HG03196 (cell line): ENCODE data around the gene UNC5A.

Source experiments
- ATAC-seq: cut with Tn5 transposase; IDR thresholded peaks from one replicate; pipeline ENCODE4 v1.9.1; 2021; ENCODE audit not compliant: unreplicated experiment

UNC5A gene

DNA sequence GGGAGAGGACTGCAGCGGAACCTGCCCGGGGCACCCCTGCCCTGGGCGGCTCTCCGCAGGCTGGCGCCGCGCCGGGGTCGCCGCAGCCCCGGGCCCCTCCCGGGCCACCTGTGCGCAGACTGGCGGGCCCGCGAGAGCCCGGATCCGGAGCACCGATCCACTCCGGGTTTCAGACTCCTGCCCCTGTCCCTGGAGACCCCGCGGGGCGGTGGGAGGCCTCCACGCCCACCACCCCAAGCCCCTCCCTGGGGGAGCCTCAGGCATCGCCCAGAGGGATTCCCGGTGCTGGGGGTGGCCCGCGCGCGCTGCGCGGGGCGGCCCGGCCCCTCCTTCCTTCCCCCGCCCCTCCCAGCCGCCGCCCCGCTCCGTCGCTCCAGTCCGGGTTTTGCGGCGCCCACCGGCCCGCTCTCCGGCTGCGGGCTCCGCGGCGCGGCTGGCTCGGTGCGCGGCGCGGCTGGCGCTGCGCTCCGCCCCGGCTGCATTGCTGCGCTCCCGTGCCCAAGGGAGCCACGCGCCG lies at the start of gene UNC5A:
TSS of gene UNC5A (plus strand) at position 479 of the 517 bp plus-strand sequence. CDS start 192 bp downstream, outside the sequence.
- no peak for ATAC-seq

DNA sequence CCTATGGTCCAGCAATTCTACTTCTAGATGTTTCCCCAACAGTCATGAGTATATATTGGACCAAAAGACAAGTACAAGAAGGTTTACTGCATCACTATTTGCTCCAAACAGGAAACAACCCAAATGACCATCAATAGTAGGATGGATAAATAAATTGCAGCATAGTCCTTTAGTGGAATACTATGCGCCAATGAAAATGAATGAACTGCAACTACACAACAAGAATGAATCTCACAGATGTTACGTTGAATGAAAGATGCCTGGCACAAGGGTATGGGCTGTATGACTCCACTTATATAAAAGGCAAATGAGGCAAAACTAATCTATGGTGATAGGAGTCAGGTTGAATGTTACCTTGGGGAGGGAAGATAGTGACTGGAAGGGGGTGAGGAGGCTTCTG lies 48.6 kb upstream of the UNC5A start:
- ATAC-seq: no peak

DNA sequence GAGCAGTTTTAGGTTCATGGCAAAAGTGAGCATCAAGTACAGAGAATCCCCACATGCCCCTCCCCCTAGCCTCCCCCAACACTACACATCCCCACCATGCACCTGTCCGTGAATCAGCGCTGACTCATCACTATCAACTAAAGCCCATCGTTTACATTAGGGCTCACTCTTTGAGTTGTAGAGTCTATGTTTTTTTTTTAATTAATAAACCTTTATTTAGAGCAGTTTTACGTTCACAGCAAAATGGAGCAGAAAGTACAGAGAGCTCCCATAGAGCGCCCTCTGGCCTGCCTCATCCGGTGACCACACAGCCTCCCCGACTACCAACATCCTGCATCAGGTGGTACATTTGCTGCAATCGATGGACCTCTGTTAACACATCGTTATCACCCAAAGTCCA lies 47.9 kb upstream of the UNC5A start:
- ATAC-seq: no peak

DNA sequence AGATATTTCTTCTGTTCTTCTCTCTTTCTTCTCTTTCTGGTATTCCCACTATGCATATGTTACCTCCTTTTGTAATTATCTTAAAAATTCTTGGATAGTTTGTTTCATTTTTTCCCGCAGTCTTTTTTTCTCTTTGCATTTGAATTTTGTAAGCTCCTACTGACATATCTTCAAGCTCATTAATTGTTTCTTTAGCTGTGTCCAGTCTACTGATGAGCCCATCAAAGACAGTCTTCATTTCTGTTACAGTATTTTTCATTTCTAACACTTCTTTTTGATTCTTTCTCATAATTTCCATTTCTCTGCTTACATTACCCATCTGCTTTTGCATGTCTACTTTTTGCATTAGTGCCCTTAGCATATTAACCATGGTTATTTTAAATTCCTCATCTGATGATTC lies 44.7 kb upstream of the UNC5A start:
- no peak for ATAC-seq

DNA sequence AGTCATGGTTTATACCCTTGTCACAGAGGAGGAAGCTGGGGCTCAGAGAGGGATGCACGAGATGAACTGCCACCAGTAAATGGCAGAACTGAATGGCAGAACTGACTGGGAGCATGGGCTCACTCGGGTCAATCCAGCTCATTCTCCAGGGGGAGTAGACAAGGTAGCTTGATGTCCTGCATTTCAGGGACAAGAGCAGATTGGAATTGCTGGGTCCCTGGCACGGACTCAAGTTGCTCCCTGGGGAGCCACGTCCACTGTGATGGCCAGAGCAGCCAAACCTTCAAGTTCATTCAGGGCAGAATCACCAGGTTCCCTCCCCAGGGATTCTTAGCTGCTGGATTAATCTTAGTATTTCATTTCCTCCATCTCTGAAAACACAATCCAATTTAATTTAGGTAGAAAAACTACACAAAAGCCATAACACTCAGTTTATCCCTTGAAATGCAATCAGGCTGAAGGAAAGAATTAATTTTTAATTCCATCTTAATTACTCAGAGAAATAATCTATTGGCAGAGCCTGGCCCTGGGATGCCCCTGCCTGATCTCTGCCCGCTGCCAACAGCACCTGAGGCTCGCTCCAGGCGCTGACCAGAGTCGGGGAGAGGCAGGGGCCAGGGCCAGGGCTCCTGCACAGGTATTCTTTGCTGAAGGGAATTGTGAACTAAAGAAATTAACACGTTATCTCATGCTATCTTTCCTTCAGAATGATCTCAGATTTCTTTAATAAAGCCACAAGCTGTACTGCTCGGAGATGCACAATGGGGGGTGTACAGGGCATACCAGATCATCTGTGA lies 42.0 kb upstream of the UNC5A start:
- no peak for ATAC-seq

DNA sequence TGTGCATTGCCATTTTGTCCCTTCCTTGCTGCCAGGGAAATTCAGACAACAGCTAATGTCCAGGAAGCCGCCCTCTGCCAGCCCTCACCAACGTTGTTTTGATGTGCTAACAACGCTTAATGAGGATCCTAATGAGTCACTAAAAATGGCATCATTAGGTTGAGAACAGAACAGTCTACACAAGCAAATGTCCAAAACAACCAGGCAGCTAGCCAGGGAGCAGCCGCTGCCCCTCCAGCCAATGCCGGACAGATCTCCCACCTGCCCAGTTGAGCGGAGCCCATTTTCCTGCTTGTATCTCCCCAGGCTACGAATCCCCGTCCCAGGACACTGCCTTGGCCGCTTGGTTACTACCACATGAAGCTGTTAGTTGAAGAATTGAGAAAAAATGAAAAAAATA lies 40.4 kb upstream of the UNC5A start:
- no peak for ATAC-seq

DNA sequence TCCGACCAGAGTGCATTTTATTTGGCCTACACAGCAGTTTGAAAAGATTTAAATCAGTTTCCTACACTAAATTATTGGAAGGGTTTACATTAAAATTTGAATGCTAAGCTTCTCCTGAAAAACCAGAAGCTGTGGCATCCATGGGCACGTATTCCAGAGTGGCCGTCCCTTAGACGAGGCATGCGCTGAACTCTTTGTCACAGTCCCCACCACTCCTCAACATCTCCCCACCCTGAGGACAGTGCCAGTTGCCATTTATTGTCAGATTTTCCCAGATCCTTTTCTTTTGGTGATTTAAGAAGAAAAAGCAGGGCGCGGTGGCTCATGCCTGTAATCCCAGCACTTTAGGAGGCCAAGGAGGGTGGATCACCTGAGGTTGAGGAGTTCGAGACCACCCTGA lies 39.9 kb upstream of the UNC5A start:
- ATAC-seq: no peak

DNA sequence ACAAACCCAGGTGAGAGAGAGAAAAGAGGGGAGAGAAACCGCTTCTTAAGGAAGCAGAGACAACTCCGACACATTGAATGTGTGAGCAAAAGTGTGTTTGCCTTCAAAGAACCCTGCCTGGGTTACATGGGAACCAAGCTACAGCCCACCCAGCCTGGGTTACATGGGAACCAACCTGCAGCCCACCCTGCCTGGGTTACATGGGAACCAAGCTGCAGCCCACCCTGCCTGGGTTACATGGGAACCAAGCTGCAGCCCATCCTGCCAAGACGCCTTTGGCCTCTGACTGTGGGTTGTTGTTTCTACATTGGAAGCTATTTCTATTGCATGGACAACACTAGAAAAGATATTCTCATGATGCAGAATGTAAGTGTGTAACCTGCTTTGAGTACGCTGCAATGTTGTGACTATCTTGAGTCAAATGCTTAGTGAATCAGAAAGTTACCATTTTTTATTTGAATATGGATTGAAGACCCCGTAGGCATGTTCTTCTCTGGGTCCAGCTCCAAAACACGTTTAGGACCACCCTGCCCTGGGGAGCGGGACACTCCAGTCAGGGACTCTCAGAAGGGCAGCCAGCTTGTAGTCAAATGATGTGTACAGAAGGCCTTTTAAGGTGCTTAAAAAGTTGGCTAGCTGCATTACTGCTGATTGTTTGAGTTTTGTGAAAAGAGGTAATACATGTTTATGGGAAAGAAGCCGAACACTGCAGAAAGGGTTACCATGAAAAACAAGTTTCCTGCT lies 39.1 kb upstream of the UNC5A start:
- ATAC-seq: no peak

DNA sequence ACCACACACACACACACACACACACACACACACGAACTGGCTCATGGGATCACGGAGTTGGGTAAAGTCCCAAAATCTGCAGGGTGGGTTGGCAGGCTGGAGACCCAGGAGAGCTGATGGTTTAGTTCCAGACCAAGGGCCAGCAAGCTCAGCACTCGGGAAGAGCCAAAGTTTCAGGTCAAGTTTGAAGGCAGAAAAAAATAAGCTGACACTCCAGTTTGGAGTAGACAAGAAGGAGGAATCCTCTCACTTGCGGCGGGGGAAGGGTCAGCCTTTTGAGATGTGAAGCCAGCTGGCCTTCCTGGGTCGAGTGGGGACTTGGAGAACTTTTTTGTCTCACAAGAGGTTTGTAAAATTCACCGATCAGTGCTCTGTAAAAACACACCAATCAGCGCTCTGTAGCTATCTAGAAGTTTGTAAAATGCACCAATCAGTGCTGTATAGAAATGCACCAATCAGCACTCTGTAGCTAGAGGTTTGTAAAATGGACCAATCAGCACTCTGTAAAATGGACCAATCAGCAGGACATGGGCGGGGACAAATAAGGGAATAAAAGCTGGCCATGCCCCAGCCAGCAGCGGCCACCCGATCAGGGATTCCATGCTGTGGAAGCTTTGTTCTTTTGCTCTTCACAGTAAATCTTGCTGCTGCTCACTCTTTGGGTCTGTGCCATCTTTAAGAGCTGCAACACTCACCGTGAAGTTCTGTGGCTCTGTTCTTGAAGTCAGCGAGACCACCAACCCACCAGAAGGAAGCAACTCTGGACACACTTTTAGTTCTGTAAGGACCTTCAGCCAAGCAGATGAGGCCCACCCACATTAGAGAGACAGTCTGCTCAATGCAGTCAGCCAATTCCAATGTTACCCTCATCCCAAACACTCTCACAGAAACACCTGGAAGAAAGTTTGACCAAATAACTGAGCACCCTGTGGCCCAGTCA lies 37.8 kb upstream of the UNC5A start:
- ATAC-seq: no peak

DNA sequence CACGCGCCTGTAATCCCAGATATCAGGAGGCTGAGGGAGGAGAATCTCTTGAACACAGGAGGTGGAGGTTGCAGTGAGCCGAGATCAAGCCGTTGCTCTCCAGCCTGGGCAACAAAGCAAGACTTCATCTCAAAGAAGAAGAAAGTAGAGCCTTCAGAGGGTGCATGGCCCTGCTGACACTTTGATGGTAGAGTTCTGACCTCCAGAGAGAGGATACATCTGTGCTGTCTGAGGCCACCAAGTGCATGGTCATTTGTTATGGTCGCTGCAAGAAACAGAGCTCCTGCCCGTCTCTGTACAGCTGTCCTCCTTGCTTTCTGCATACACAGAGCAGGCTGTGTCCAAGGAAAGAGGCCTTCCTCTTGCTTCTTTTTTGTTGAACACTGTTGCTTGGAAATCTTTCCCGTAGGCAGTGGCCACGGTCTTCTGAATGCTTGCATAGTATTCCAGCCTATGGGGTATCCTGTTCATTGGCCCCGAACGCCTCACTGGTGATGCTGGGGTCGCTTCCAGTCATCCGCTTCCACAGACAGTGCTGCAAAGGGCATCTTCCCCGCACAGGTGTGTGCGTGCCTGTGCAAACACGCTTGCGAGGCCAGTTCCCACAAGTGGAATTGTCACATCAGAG lies 36.8 kb upstream of the UNC5A start:
- ATAC-seq: no peak

DNA sequence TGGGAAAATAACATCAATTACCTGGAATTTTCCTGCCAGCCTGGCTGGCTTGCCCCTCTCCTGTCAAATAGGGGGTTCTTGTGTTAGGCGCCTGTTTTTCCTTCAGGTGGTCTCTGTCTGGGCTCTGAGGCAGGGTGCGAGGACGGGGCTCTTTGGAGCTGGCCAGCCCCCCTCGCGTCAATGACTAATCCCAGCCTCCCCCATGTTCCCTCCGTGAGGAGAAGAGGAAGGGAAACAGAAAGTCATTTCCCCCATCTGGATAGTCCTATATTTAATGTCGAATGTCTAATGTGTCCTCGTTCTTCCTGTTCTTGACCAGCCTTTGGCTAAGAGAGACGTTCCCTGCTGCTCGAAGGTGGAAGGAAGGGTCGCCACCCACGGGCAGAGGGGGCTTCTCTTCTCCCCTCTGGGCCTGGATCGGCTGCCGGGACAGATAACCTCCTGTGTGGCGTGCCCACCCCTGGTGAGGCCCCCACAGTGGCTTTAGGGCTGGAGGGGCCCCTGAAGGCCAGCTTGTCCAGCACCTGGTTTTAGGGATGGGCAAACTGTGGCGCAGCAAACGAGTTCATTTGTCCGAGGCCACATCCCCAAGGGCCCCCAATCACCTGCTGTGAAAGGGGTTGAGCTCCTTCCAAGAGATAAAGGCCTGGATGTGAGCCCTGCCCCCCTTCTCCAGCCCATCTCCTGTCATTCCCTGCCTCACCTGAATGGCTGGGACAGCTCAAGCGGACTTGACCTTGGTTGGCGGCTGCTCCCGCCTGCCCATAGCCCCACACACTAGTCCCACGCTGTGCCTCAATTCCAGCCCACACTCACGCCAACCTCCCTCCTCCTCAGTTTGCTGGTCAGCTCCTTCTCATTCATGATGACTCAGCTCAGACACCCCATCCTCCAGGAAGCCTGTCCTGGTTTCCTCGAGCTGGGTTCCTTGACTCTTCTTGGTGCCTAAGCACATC lies 35.9 kb upstream of the UNC5A start:
- no peak for ATAC-seq

DNA sequence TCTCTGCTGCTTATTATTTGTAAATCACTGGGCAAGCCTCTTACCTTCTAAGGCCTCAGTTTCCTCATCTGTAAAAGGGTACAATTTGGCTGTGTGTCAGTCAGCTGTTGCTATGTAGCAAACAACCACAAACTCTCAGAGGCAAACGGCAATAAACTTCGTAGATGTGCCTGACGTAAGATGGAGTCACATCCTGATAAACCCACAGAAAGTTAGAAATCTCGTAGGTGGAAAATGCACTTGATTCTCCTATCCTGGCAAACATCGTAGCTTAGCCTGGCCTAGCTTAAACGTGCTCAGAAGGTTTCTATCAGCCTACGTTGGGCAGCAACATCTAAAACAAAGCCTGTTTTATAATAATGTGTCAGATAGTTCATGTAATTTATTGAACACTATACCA lies 35.0 kb upstream of the UNC5A start:
- ATAC-seq: no peak

DNA sequence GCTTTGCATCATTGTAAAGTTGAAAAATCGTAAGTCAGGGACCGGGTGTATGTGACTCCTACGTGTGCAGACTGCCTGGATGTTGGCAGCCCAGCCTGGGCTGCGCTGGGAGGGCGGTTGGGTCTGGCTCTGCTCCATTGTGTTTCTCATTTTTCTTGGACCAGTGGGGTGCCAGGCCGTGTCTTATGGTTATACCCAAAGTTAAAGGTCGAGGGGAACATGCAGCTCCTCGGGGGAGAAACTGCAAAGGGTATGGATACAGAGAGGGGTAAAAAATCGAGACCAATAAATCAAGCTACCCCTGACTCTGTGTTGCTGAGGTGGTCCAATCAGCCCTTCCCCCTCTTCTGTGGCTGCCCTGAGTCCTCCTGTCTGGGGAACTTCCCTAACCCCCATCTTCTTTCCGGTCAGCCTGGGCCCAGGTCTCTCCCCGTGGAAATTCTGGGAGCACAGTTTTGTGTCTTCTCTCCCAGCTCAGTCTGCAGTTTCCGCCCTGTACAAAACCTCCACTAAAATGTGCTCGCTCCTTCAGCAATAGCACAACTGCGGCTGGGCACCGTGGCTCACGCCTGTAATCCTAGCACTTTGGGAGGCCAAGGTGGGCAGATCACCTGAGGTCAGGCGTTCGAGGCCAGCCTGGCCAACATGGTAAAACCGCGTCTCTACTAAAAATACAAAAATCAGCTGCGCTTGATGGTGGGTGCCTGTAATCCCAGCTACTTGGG lies 34.1 kb upstream of the UNC5A start:
- ATAC-seq: no peak

DNA sequence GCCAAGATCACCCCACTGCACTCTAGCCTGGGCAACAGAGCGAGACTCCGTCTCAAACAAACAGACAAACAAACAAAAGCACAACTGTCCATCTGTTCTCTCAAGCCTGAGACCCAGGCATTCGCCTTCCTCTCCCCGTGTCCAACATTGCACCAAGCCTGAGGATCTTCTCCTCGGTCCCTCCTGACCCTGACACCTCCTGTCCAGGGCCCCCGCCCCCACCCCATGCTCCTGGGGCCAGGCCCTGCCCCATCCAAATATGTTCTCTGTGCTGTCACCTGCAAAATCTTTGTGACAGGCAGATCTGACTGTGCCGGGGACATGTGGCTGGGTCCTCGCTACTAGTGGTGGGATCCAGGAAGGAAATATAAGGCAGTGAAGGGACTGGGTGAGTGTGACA lies 33.4 kb upstream of the UNC5A start:
- no peak for ATAC-seq

DNA sequence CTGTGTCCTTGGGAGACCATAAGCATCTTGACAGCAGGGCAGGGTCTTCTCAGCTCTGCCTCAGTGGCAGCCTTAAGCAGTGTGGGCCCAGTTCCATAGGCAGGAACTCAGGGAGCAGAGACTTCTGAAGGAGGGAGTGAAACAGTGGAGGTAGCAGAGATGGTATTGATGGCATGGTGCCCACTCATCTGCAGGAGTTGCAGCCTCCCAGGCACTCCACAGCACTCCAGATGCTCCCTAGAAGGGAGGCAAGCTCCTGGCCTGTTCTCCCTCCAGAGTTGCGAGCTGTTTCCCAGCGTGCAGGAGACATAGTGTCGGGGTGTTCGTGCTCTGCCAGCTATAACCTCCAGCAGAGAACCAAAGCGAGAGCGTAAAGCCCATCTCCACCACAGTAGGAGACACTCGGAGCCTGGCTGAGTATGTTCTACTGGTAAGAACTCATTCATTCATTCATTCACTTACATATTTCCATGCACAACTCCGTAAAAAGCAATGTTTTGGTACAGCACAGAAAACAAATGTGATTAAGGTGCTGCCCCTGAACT lies 31.4 kb upstream of the UNC5A start:
- ATAC-seq: no peak

DNA sequence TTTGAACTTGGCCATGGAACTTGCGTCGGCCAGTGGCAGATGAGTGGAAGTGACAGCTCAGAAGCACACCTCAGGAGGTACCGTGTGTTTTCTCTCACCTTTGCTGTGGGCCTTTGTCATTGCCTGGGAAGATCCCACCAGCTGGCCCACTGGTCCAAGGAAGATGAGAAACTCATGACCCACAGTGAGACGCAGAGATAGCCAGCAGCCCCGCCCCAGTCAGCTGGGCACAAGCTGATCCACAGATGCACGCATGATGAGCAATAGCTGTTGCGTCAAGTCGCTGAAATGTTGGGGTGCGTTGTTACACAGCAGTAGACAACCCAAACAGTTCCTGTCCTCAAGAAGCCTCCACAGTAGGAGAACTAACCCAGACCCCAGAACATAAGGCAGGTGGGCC lies 30.8 kb upstream of the UNC5A start:
- ATAC-seq: no peak

DNA sequence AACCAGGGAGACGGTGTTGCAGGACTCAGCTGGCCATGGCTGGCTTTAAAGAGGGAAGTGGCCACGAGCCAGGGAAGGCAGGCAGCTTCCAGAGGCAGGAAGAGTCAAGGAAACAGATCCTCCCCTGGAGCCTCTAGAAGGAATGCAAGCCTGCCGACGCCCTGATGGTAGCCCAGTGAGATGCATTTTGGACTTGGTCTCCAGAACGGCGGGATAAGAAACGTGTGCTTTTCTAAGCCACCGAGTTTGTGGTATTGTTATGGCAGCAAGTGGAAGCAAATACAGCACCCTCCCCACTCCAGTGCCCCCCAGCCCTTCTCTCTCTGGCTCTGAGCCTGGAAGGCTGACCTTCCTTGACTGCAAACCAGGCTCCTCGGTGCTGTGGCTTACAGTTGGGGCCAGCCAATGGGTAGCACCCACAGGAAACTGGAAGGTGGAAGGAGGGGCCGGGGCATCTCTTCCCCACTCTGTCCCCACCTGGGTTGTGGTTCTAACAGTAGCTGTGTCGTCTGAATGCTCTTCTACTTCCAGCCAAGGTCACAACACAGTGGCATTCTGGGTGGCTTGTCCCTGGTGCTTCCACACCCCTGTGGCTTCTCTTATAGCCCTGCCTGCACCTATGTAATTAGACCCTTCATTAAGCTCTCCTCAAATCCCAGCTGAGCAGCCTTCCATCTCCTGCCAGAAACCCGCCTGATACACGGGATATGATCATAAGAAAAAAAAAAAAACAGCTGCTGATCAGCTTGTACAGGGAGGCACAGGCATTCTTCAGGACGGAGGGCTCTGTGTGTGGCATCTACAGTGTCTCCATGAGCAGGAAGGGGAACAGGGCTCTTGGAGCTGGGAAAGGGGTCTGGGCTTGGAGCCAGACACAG lies 29.9 kb upstream of the UNC5A start:
- ATAC-seq: no peak

DNA sequence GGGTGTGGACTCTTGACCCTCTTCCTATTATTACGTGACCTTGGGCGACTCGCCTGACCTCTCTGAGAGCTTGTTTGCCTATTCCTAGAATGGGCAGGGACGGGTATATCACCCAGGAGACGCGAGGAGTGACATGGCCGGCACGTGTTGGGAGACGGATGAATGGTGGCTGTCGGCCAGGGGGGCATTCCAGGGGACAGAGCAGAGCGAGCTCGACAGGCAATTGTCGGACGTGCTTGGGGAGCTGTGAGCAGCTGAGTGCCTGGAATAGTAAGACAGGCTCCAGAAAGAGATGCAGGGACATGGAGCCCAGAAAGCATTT lies 29.3 kb upstream of the UNC5A start:
- ATAC-seq: no peak
